Stimulated activated CD8-positive, alpha-beta memory T cell treated with anti-CD3 and anti-CD28 coated beads, Interleukin-15, amount 100 ng/mL, for 1 hour (primary cell): Measurements from ENCODE around the gene EXOSC7.
"Not testable (repeated sequence)": the region's sequence is repeated elsewhere in the genome, so short reads cannot be mapped to it uniquely, and the experiment has no call there.

ENCODE experiments used
- DNase-seq: peaks from one replicate; pipeline ENCODE4 v3.0.0-alpha.2; 2020; ENCODE audit warnings: low read depth

EXOSC7 gene

DNA sequence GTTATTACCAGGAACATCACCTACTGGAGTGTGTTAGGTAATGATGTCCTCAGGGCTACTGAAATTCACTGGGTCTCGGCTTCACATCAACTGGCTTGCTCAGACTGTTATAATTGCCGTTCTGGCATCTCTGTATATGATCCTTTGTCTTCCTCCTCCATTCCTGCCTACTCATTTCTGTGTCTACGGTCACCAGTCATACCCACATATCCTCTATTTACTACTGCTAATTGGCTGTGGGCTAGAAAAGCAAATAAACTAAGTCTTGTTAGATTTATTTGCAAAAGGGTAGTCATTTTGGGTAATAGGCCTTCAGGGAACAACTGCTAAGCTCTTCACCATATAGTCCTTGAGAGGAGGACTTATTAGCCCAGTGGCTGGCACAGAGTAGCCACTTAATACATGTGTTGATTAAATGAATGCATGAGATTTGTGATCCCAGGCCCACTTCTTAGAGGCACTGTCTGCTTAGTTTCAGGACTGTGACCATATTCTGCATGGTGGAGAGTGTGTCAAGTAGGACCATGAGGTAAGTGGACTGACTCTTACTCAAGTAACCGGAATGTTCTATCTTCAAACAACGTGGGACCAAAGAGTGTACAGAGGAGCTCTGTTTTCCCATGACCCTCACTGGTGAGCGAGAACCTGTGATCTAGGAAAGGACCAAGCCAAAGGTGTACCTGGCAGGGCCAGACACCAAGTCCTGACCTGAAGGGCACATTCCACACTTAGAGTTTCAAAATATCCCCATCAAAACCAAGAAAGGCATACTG lies 13.2 kb upstream of the EXOSC7 start:
- no peak for DNase-seq

DNA sequence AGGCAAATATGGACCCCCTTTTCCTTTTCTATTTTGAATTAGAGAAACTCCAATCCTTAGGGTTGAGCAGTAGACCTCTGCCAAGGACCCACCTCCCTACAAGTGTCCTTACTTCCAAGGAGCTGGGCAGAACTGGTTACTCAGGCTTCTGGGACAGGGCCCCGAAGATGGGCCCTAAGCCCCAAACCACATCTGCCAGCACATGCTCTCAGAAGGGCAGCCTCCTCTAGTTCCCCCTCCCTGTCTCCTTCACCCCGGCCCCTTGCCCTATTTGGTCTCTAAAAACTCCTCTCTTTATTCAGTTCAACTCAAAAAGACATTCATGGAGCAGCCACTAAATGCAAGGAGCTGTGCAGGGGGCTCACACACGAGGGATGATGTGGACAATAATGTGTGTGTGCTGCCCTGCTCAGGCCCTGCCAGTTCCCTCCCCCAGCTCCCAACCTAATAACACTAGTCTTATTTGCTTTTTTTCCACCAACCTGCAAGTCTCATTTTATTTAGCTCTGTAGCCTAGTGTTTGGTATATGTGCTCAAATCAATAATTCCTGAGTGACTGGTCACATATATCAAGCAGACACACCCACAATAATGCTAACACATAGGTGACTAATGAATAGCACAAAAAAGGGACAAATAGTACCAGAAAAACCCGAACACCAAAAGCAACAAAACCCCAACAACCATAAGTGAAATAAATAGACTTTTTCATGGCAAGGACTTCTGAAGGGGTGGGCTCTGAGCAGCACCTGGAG lies 12.3 kb upstream of the EXOSC7 start:
- DNase-seq: no peak

DNA sequence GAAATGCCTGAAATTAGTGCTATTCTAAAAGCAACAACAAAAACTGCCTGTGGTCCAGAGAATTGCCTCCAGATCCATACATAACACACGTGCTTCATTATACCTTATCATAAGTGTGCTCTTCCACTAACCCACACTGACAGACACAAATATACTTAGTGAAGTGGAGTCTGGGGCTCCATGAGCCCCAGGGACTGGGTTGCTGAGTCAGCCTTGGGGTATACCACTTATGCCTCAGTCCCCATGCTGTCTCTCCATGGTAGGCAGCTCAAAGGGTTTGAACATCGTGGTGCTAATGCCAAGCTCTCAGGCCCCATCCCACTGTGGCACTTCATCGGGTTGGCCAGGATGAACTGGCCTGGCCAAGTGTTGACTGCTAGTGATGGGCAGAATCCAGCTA lies 10.9 kb upstream of the EXOSC7 start:
- DNase-seq: no peak

DNA sequence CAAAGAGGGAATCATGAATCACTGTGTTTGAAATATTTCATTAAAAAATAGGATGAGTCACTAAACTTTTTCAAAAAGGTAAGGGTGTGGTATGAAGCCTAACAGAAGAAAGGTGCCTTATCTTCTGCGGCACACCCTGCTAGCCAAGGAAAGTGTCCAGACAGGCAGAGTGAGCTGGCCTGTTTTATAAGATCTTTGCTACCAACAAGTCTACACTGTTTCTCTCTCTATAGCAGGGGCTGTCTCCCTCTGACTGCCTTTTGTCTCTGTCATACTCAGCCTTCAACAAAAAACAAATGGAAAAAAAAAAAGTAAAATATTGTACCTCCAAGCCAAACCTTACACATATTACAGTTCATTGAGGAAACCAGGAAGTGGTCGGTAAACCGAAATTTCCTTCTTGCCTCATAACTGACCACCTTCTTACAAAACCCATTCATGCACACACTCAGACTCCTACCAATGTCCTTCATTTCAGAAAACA lies 9.2 kb upstream of the EXOSC7 start:
- no peak for DNase-seq

DNA sequence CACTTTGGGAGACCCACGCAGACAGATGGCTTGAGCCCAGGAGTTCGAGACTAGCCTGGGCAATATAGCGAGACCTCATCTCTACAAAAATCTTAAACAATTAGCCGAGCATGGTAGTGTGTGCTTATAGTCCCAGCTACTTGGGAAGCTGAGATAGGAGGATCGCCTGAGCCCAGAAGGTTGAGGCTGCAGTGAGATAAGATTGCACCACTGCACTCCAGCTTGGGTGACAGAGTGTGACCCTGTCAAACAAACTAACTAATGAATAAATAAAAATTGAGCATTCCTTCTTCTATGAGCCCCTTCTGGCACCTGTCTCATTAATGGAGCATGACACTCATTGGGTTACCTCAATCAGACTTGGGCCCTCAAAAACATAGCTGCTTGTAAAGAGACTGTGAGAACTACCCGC lies 7.6 kb upstream of the EXOSC7 start:
- DNase-seq: no peak

DNA sequence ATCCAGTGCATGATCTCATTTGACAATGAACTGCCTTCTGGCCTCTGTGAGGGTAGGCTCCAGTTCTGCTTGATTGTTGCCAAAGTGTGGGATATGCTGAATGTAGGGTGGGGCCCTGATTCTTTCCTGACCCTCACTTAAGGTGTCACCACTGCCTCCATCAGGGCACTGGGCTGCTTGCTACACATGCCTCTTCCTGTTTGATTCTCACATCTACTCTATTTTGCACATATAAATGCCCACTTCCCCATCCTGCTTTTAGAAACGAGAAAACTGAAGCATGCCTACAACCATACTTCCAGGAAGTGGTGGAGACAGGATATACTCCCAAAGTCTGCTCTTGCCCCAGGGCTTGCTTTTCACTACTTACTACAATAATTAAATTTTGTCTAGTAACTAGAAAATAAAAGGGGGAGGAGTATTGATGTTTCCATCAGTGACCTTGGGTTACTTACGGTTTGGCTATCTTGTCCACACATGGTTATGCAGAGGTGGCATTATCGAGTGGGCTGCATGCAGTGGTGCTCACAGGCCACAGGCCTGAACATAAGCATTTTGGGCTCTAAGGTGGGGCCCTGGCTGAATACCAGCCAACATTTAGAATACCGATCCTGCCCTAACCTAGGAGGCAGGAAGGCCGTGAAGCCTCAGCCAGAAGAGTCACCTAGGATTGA lies 6.8 kb upstream of the EXOSC7 start:
- no peak for DNase-seq

DNA sequence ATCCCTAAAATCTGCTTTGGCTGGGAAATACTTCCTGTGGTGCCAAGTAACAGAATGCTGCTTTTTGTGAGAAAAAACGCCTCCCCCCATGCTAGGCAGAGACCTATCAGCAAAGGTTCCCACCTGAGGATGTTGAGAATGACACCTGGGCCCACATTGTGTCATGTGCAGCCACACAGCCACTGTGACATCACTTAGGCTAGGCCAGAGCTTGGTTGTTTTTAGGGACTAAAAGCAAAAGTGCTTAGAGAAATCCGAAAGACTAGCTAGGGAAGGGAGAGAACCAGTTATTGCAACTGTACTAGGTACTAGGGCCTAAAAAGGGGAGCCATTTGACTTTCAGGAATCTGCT lies 6.2 kb upstream of the EXOSC7 start:
- no peak for DNase-seq

DNA sequence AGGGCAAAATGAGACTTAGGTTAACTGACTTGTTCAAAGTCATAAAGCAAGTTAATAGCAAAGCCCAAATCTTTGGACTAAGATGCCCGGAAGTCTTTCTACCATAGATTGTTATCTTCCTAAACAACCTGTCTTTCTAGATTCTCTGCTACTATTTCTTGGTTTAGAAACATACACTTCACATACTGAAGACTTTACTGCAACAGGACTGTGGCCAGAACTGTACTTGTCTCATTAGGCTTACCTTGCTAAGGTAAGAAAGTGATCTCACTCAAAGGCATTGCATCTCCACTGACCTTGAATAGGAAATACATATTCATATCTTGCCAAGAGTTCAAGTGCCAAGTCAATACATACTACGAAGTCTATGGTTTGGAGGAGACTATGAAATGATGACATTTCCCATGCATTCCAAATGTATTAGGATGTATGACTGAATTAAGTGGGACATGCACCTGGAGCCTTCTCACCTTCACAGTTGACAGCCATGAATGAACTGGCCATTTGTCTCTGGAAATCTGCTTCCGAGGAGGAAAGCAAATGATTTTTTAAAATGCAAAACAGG lies 5.0 kb upstream of the EXOSC7 start:
- DNase-seq: no peak

DNA sequence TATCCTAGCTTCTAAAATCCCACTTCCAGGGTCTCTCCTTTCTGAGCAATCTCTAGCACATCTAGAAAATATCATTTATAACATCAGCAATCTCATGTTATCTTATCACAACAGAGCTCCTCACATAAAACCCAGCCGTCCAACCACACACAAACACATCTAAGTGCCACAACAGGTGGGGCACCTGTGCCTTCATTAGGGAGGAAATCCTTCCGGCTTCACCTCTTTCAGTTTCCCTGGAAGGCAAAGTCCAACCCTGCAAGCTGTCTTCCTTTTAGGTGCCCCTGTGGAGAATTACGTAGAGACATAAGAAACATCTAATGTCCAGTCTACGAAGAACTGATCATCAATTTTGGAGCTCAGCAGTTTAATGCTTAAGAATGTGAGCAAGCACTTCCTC lies 1.6 kb upstream of the EXOSC7 start:
- no peak for DNase-seq

DNA sequence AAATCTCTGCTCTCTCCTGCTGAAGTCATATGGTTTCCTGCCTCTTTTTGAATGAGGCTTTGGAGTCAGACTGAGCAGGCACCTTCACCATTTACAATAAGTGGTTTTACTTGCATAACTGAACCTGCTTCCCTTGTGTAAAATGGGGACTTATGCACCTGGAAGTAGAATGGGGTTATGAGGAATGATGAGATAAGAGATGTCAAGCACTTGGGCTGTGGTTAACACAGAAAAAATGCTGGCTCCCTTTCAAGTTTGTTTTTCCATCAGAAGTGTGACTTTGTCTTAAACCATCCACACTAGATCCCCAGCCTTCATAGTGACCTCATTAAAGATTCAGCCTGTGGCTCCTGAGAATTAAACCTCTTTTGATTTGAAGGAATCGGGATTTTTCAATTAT lies 5.2 kb downstream of the EXOSC7 start:
- DNase-seq: no peak

DNA sequence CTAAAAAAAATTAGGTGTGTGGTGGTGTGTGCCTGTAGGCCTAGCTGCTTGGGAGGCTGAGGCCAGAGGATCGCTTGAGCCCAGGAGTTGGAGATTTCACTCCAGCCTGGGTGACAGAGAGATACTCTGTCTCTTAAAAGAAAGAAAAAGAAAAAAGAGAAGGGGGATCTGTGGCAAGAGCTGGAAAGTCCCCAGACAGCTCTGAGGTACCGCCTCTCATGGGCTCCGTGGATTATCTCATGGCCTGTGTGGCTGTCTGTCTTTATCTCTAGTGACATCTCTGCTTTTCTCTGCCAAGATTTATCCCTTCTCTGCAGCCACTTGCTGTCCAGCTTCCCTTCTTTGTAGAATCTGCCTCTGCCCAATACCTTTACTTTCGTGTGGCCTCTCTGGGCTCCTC lies 5.7 kb downstream of the EXOSC7 start:
- DNase-seq: no peak

DNA sequence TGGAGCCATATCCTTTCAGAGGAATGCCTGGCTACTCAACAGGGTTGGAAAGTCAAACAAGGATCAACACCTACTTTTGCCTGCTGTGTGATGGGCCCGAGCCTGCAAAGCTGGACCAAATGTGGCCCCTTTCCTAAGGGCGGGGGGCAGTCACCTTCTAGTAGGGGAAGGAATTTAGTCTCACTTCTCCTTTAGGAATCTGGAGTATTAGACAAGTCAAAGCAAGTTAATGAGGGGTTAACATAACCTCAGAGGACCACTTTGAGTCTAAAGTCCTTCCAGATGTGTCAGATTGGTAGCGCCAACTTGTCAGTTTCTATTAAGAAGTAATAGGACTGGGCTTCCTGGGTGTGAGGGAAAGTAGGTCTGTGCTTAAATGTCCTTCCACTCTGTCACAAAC lies 6.8 kb downstream of the EXOSC7 start:
- DNase-seq: no peak

DNA sequence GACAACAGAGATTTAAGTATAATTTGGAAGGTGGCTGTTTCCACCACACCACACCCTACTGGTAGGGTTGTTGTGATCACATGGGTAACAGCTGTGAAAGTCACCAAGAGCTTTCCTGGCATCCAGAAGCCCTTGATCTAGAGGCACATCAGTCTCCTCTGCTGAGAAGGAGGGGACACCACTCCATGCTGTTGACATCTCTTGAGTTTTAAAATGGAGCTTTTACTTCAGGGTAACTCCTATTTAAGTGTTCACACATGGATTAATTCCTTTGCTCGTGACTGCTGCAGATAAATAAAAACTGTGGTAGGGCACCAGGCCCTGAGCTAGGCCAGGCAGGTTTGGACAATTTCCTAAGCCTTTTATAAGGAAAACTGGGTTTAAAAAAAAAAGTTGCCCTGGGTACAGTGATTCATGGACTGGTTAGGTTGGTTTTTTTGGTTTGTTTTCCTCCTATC lies 7.5 kb downstream of the EXOSC7 start:
- DNase-seq: no peak

DNA sequence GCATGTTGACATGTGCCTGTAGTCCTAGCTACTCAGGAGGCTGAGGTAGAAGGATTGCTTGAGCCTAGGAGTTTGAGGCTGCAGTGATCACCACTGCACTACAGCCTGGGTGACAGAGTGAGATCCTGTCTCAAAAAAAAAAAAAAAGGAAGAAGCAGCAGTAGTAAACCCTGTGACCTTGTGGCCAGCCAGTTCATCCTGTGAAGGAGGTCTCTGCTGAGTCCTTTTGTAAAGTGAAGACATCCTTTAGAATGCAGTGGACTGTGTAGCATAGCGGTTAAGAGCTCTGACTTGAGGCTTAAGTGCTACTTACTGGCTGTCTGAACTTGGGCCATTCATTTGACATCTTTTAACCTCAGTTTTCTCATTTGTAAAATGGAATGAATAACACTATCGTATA lies 8.3 kb downstream of the EXOSC7 start:
- no peak for DNase-seq

DNA sequence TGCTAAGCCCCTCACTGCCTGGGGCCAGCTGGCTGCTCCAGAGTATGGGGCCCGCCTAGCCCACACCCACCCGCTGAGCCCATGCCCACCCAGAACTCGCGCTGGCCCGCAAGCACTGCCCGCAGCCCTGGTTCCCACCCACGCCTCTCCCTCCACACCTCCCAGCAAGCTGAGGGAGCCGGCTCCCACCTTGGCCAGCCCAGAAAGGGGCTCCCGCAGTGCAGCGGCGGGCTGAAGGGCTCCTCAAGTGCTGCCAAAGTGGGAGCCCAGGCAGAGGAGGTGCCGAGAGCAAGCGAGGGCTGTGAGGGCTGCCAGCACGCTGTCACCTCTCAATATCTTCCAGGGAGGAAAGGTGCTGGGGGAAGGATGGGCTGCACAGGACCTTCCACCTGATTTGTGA lies 10.3 kb downstream of the EXOSC7 start:
- not testable (repeated sequence) for DNase-seq

DNA sequence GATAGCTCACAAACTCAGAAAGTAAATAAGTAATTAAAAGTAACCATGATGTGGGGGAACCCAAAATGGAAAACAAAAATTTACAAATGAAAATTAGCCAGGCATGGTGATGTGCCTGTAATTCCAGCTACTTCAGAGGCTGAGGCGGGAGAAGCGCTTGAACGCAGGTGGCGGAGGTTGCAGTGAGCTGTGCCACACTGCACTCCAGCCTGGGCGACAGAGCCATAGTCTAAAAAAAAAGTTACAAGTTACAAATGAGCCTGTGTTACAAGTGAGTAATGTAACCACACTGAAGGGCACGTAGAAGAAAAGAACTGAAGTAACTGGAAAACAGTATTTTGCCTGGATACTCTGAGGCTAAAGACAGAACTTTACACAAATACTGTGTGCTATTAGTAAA lies 11.3 kb downstream of the EXOSC7 start:
- no peak for DNase-seq

DNA sequence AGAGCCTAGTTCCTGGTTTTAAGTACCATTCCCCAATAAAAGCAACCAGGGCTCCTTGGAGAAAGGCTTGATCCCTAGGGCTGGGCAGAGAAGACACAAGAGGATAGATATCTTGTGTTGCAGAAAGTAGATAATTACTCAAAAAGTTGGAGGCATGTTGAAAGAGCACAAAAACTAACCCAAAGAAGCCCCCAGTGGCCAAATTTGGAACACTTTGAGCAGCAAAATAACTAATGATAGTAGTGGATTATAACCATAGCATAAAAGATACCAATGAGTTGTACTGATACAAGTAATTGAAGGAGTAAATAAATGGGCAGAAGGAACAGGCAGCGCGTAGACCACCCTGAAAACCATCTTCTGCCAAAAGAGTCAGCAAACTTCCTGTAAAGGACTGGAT lies 12.0 kb downstream of the EXOSC7 start:
- DNase-seq: no peak

DNA sequence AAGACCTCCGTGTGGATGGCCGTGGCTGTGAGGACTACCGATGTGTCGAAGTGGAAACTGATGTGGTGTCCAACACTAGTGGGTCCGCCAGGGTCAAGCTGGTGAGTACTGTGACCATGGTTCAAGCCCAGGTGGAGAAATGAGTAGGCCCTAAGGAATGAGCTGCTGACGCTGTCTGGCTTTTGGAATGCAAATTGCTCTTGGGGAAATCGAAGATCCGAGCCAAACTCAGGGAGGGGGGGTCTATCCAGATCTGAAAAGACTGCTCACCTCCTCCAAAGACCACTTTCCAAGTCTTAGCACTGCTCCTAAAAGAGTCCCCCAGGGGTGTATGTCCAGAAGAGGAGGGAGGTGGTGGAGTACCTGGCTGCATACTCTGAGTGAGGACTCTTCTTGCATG lies 13.1 kb downstream of the EXOSC7 start:
- DNase-seq: no peak

DNA sequence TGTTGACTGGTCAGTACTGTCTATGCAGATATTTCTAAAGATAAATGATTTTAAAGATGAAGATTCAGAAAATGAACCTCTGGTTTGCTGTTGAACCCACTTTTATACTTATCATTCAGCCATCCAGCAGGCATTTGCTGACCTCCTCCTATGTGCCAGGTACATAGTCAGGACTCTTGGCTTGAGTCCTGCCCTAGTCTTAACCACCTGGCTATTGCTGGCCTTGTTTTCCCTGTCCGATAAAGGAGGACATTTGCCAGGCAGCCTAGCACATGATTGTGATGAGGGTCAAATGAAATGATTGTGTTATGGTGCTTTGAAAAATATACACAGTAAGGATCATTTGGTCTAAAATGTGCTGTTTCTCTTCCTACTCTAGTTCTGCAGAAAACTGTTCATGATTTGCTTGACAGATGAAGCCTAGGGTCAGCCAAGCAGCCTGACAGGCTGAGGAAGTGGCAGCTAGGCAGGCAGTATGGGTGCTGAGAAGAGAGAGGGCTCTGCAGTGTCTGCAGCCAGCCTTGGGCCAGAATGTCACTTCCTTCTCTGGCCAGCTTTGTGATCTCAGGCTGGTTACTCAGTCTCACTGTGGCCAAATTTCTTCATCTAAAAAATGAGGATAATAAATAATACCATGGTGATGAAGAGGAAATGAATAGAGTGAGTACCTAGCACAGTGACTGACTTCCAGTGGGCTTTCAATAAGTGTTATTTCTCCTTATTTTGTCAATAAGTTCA lies 13.8 kb downstream of the EXOSC7 start:
- no peak for DNase-seq

DNA sequence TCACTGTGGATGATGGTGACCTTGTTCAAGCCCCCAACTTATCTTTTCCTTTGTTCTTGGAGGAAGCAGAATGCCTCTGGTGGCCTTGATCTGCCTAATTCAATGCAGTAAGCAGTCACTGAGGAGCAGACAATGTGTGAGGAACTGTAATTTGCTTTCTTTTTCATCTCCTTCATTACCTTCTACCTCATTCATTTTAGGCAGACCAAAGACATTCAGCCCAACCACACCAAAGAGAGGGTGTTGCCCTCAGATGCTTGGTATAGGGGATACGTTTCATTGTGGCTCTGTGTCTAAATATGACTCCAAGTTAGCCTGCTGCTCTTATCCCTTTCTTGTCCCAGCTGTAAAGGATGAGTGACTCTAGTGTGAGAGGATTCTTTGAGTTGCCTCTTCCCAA lies 15.3 kb downstream of the EXOSC7 start:
- no peak for DNase-seq

DNA sequence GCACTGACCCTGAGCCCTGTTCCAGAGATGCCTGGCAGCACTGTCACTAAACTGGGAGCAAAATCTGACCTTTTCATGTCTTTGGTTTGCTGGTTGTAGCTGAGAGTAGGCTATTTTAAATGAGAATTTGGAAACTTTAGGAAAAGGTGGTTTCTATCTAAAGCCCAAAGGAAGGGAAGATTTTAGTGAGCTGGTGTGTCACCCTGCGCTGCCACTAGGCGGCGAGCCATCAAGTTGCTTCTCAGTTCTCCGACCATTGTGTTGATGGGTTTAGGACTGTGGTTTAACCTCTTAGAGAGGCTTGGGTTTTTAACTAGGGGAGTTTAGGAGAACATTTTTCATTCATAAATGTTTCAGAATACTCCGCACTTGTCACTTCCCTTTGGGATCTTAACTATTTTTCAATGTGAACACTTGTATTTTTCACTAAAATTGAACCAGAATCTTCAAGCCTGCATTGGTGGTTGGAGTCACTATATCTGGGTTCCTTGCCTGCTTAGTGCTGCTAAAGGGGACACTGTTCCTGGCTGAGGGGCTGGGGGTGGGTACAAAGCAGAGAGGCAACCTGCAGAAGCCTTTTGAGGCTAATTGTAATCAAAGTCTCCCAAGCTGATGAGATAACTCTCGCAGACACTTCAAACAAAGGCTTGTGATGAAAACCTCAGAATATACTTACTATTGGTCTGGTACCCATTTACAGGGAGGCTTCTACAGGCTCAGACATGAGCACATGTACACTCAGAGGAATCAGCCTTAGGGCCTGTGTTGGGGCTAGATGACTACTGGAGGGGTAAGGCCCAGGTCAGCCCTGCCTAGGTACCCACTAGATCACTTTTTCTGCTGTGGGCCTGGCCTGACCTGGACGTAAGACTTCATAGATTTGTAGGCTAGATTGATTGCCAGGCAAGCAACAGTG lies 16.8 kb downstream of the EXOSC7 start:
- no peak for DNase-seq
